ENCODE results near the gene SMC3.

SMC3 gene

GRCh38 chr10:110647136-110647430 is 79.6 kb downstream of the SMC3 start:
- DNase-seq (ENCODE audit: low read depth): no peak

- no peak for DNase-seq (ENCODE audit: low read depth)
These were observed 81.3 kb downstream of the SMC3 start for GRCh38 chr10:110648692-110649346.

DNA sequence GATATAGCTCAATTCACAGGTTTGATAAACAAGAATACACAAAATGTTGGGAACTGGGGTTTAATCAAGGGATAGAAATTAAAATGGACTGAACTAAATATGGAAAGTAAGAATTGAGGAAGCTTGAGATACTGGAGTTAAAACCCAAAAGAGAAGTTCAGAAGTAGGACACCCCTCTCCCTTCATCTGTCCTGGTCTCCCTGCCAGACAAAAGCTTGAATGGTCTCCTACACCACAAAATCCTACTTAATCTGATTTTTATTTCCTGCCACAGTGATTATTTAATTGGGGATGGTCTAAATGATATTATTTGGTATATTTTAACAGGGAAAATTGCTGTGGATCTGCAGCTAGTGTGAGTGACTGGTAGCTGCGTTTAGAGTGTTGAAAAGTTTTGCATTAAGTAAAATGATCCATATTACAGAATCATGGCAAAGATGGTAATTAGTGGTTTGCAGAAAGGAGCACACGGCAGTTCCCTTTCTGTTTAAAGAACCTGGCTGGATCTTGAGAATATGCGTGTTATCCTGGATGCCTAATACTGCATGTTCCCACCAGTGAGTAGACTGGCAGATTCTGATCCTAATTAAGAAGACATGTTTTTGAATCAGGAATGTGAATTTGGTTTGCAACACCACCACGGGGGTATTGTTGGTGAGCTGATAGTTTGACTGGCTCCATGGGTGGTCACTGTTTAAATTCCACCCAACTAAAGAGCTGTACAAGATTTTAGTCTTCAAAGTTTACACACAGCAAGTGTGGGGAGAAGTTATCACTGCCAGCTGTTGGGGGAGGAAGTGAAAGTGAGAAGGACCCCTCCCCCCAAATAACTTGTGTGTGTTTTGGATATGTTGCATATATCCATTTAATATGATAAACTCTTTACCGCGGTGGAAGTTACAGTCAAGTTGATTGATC is 82.1 kb downstream of the SMC3 start:
- no peak for DNase-seq (ENCODE audit: low read depth)

- no peak for DNase-seq (ENCODE audit: low read depth)
These were observed 82.8 kb downstream of the SMC3 start for GRCh38 chr10:110650265-110650668.

DNA sequence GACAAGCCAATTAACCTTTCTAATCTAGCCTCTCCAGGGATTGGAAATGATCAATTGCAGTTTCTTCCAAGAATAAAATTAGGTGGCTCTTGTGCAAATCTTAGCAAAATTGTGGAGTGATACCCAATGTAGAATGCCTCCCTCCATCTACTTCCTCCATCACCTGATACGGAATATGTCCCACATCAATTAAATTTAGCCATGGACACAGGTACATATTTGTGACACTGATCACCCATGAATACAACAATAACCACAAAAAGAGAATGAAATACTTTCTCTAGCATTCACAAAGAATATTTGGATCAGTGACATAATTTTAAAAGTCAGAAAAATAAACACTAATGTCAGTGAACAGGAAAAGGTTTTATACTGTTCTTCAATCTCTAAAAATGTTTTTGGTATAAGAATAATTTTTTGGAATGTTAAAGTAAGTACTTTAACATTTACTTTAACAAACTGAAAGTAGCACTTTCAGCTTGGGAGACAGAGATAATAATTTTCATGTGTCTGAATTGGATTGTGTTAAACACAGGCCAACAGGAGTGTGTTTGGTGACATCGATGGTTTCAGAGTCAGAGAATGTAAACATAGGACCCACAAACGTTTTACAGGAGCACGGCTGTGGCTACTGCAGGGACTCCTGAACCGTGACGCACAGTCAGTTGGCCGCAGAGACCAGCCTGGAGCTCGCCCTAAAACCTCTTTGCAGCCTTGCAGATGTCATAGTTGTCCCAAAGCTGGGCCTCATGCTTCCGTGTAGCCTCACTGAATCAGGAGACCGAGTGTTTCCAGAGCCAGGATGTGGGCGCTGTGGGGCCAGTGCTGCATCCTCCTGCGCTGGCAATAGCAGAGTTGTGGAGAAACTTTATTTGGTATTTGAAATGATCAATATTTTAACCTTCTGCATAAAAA is 83.8 kb downstream of the SMC3 start:
- no peak for DNase-seq (ENCODE audit: low read depth)

GRCh38 chr10:110652475-110653118 is 85.1 kb downstream of the SMC3 start:
- no peak for DNase-seq (ENCODE audit: low read depth)
